Measurements from ENCODE around the gene PSMD14.

The PSMD14 gene

GRCh38 chr2:161420406-161421074 is 112.3 kb downstream of the PSMD14 start:
- ATAC-seq, result no peak

- no peak for ATAC-seq
Measured at GRCh38 chr2:161421686-161422085, 113.5 kb downstream of the PSMD14 start.

GRCh38 chr2:161422816-161423403 is 114.7 kb downstream of the PSMD14 start:
- peak in 1 of 2 donors; percentile 10 for ATAC-seq

GRCh38 chr2:161423421-161424393 is 115.5 kb downstream of the PSMD14 start:
- ATAC-seq, result peak; percentile 8 to 37

- no peak for ATAC-seq
Measured at GRCh38 chr2:161424394-161424769, 116.2 kb downstream of the PSMD14 start.

GRCh38 chr2:161424891-161425727 is 116.9 kb downstream of the PSMD14 start:
- no peak for ATAC-seq

GRCh38 chr2:161425728-161426454 is 117.7 kb downstream of the PSMD14 start:
- no peak for ATAC-seq

GRCh38 chr2:161426455-161426921 is 118.3 kb downstream of the PSMD14 start:
- no peak for ATAC-seq

- ATAC-seq, result peak; percentile 18 to 28
Measured at GRCh38 chr2:161426922-161427663, 118.9 kb downstream of the PSMD14 start.

- ATAC-seq, result no peak
Measured at GRCh38 chr2:161427664-161428587, 119.7 kb downstream of the PSMD14 start.

- no peak for ATAC-seq
Measured at GRCh38 chr2:161430386-161430785, 122.2 kb downstream of the PSMD14 start.

- no peak for ATAC-seq
Measured at GRCh38 chr2:161432107-161432506, 123.9 kb downstream of the PSMD14 start.

GRCh38 chr2:161434118-161434517 is 125.9 kb downstream of the PSMD14 start:
- no peak for ATAC-seq

GRCh38 chr2:161436411-161436810 is 128.2 kb downstream of the PSMD14 start:
- ATAC-seq, result peak; percentile 28 to 38

GRCh38 chr2:161438598-161438997 is 130.4 kb downstream of the PSMD14 start:
- no peak for ATAC-seq

- ATAC-seq, result no peak
Measured at GRCh38 chr2:161445097-161445496, 136.9 kb downstream of the PSMD14 start.

GRCh38 chr2:161448431-161448830 is 140.2 kb downstream of the PSMD14 start:
- ATAC-seq, result no peak
